GM20000 (cell line): Measurements from ENCODE around the gene TXNRD2.
"Not testable (repeated sequence)": the region's sequence is repeated elsewhere in the genome, so short reads cannot be mapped to it uniquely, and the experiment has no call there.

Experiments
- DNase-seq: peaks from one replicate; pipeline ENCODE4 v3.0.0; 2012; ENCODE audit warnings: low spot score
- CTCF ChIP-seq: IDR thresholded peaks from 2 replicates; pipeline ENCODE4 v1.5.1; 2012; ENCODE audit warnings: mild to moderate bottlenecking, control low read depth; ENCODE audit errors: extremely low read depth, missing control alignments

Gene TXNRD2

DNA sequence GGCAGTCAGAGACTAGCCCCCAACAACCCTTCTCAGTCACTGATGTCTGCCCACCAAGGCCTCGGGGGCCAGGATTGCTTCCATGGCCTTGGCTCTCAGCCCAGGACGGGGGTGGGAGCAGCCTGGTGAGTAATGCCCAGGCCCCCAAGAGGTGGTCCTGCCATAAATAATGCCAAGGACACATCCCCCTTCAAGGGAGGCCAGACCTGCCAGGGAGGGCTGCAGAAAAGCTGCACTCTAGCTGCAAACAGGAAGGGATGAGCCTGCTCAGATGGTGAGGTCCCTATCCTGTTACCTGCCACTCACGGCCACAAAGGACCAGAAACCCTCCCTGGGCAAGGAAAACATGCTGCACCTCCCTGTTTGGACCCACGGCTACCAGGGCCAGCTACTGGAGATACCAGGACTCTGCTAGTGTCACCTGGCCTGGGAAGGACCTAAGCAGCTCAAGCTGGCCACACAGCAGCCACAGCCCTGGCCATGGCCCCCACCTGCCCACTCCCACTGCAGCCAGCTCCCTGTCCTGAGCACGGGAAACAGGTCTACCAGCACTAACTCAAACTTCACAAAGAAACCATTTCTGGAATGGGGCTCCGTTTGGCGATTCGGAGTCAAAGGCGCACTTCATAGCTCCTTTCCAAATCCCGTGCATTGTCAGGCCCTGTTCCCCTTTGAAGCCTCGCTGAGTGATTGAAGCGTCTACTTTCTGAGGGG is 99.1 kb downstream of the TXNRD2 start:
- no peak for TF ChIP-seq CTCF
- DNase-seq: no peak

DNA sequence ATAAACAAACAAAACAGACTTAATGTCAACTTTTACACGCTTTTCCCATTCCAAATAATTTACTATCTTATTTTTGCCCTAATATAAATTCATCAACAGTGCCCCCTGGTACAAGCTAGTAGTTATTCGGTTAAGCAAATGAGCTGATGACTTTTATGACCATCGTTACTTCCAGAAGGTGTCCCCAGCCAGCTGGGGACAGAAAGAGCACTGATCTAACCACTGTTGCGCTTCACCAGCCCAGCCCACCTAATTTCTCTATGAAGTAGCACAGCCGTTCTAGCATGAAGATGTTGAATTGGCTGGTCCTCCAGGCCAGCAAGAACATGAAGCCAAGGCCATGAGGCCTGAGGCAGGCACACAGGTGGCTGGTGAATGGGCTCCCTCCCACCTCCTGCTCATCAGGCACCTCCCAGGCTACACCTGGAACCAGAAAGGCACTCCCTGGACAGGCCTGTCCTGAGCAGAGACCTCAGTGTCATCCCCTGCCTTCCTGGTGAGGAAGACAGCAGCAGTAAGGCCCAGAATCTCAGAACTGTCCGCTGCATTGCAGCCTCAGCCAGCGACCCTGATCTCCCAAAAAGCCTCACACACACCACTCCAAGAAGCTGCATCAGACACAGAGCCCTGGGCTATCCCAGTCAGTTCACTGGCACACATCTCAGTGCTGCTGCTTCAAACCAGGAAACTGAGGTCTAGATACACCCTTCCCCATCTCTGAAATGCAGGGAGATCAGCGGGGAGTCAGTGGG is 99.8 kb downstream of the TXNRD2 start:
- no peak for DNase-seq
- TF ChIP-seq CTCF: no peak

GRCh38 chr22:19840955-19841640 is 100.5 kb downstream of the TXNRD2 start:
- TF ChIP-seq CTCF: no peak

DNA sequence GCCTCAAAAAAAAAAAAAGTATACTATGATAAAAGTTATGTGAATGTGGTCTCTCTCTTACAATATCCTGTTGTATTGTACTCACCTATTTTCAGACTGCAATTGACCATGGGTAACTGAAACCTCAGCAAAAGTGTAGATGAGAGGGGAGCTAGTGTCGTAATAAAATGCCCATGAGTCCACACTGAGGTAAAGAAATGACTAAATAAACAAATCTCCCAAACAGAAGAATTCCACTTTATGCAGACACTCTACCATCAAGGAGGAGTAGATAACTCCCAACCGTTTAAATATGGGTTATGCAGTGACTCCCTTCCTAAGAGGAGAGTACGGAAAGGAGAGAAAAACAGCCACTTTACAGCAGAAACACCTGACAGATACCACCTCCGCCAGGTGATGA is 101.6 kb downstream of the TXNRD2 start:
- no peak for DNase-seq
- TF ChIP-seq CTCF: no peak

More at GRCh38 chr22:19840955-19841640, 100.5 kb downstream of the TXNRD2 start:
- no peak for DNase-seq

GRCh38 chr22:19837915-19838314 is 103.7 kb downstream of the TXNRD2 start:
- no peak for DNase-seq
- TF ChIP-seq CTCF: no peak

DNA sequence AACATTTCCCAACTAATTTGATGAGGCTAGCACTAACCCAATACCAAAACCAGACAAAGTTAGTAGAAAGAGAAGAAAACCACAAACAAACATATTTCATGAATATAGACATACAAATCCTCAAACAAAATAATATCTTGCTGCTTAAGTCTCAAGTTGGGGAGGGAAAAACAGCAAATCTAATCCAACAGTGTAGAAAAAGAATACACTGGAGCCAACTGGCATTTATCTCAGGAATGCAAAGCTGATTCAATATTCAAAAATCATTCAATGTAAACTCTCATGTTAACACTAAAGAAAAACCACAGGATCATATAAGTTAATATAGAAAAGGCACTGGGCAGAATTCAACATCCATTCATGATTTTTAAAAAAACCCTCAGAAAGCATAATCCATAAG is 105.1 kb downstream of the TXNRD2 start:
- no peak for TF ChIP-seq CTCF
- no peak for DNase-seq

GRCh38 chr22:19834599-19834998 is 107.0 kb downstream of the TXNRD2 start:
- no peak for DNase-seq
- no peak for TF ChIP-seq CTCF

DNA sequence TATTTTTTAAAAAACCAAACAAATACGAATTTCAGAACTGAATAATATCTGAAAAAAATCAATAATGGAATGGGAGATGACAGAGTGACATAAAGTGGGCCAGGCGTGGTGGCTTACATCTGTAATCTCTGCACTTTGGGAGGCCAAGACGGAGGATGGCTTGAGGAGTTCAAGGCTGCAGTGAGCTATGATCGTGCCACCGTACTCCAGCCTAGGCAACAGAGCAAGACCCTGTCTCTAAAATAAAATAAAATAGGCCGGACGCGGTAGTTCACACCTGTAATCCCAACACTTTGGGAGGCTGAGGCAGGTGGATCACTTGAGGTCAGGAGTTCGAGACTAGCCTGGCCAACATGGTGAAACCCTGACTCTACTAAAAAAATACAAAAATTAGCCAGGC is 108.3 kb downstream of the TXNRD2 start:
- not testable (repeated sequence) for DNase-seq
